HepG2 (cell line): Measurements from ENCODE around the gene COPZ1. TPM values are rescaled to one million over a fixed set of nuclear protein-coding genes. Genes with fewer than 3 reads are reported as not detected.

ENCODE experiments used
- ADNP ChIP-seq: sonication (generic); formaldehyde crosslinking; IDR thresholded peaks from 2 replicates; pipeline ENCODE4 v1.4.0; 2020; ENCODE audit warnings: missing genetic modification reagents
- ISX ChIP-seq: sonication (generic); formaldehyde crosslinking; conservative IDR thresholded peaks from 2 replicates; pipeline ENCODE4 v1.5.0; 2020; ENCODE audit warnings: missing genetic modification reagents
- MYPOP ChIP-seq: sonication (generic); formaldehyde crosslinking; IDR thresholded peaks from 2 replicates; pipeline ENCODE4 v1.8.1; 2023; ENCODE audit warnings: mild to moderate bottlenecking, moderate library complexity, missing genetic modification reagents
- NFIC ChIP-seq: IDR thresholded peaks from 2 replicates; pipeline ENCODE4 v1.6.1; 2012; ENCODE audit warnings: mild to moderate bottlenecking, low read length, inconsistent platforms
- NR0B2 ChIP-seq: sonication (generic); formaldehyde crosslinking; IDR thresholded peaks from 2 replicates; pipeline ENCODE4 v1.4.0; 2020; ENCODE audit warnings: mild to moderate bottlenecking, missing genetic modification reagents
- PAXIP1 ChIP-seq: sonication (generic); formaldehyde crosslinking; conservative IDR thresholded peaks from 2 replicates; pipeline ENCODE4 v1.4.0; 2020; ENCODE audit warnings: mild to moderate bottlenecking, missing genetic modification reagents, moderate library complexity
- RARG ChIP-seq: sonication (generic); formaldehyde crosslinking; IDR thresholded peaks from 2 replicates; pipeline ENCODE4 v1.4.0; 2020; ENCODE audit warnings: low read depth, mild to moderate bottlenecking, missing genetic modification reagents
- RORA ChIP-seq: sonication (generic); formaldehyde crosslinking; IDR thresholded peaks from 2 replicates; pipeline ENCODE4 v1.5.0; 2020; ENCODE audit warnings: mild to moderate bottlenecking, missing genetic modification reagents, moderate library complexity
- TFDP2 ChIP-seq: sonication (generic); formaldehyde crosslinking; IDR thresholded peaks from 2 replicates; pipeline ENCODE4 v1.4.0; 2020; ENCODE audit warnings: missing genetic modification reagents
- TIGD3 ChIP-seq: sonication (generic); formaldehyde crosslinking; IDR thresholded peaks from 2 replicates; pipeline ENCODE4 v1.5.1; 2020; ENCODE audit warnings: mild to moderate bottlenecking, missing genetic modification reagents, borderline replicate concordance
- ZFP37 ChIP-seq: sonication (generic); formaldehyde crosslinking; IDR thresholded peaks from 2 replicates; pipeline ENCODE4 v1.4.0; 2020; ENCODE audit warnings: missing genetic modification reagents, borderline replicate concordance
- ZNF367 ChIP-seq: sonication (generic); formaldehyde crosslinking; IDR thresholded peaks from 2 replicates; pipeline ENCODE4 v1.4.0; 2020; ENCODE audit warnings: missing genetic modification reagents, borderline replicate concordance
- ZNF572 ChIP-seq: sonication (generic); formaldehyde crosslinking; IDR thresholded peaks from 2 replicates; pipeline ENCODE4 v1.5.1; 2020; ENCODE audit warnings: mild to moderate bottlenecking, missing genetic modification reagents
- ZNF660 ChIP-seq: sonication (generic); formaldehyde crosslinking; IDR thresholded peaks from 2 replicates; pipeline ENCODE4 v1.5.1; 2020; ENCODE audit warnings: mild to moderate bottlenecking, low read depth, missing genetic modification reagents, borderline replicate concordance
- ZNF782 ChIP-seq: sonication (generic); formaldehyde crosslinking; IDR thresholded peaks from 2 replicates; pipeline ENCODE4 v1.4.0; 2020; ENCODE audit warnings: missing genetic modification reagents, mild to moderate bottlenecking, borderline replicate concordance
- ZSCAN25 ChIP-seq: sonication (generic); formaldehyde crosslinking; IDR thresholded peaks from 2 replicates; pipeline ENCODE4 v1.8.0; 2022; ENCODE audit warnings: mild to moderate bottlenecking, missing genetic modification reagents
- polyA plus RNA-seq, 8 experiments: library from polyadenylated mRNA; depleted of rRNA in 3 of 8; stranded (reverse) in 7 of 8; unstranded in 1 of 8; fragments of >200 nt; fragmentation: Illumina TruSeq in 4 of 8; extraction: Trizol in 4 of 8; gene quantifications; 2 replicates each; pipeline versions ENCODE4 v1.2.1 to v1.2.3, GENCODE V29; 2011 to 2016; ENCODE audit warnings: low read depth in 4 of 8, missing spikeins in 1 of 8, mixed read lengths in 1 of 8; ENCODE audit not compliant: insufficient read depth in 1 of 8
- total RNA-seq, 5 experiments: library from RNA; depleted of rRNA; stranded (reverse); fragments of >200 nt; fragmentation: Illumina TruSeq; extraction: Trizol; gene quantifications; 2 replicates each; pipeline ENCODE4 v1.2.3, GENCODE V29; 2016; ENCODE audit warnings: low read depth in 1 of 5

COPZ1 gene
- total and polyA plus RNA-seq, 2 of the 13 experiments (the other 11 are each of a cell fraction or from before 2014, with no cell fraction given): 125 to 184 TPM

- TF ChIP-seq ZNF367 (0 out of 2 replicates have a peak, but pooled peaks have one; percentile 54), TFDP2 (CRISPR knock-in tag) (no peak), PAXIP1 (CRISPR knock-in tag) (peak; percentile 6; the same call in 1 of the 2 replicates), ZFP37 (no peak; the same call in 1 of the 2 replicates), RARG (CRISPR knock-in tag) (0 out of 2 replicates have a peak, but pooled peaks have one; percentile 6), ISX (CRISPR knock-in tag) (peak; percentile 61; the same call in 1 of the 2 replicates), NR0B2 (CRISPR knock-in tag) (peak; percentile 34; the same call in 1 of the 2 replicates), MYPOP (CRISPR knock-in tag) (peak; percentile 83), RORA (CRISPR knock-in tag) (no peak), NFIC (no peak), TIGD3 (CRISPR knock-in tag) (no peak), ZNF782 (CRISPR knock-in tag) (peak; percentile 94), ZNF572 (CRISPR knock-in tag) (peak; percentile 55; the same call in 1 of the 2 replicates), ADNP (no peak), ZNF660 (no peak), ZSCAN25 (CRISPR knock-in tag) (peak; percentile 48; the same call in 1 of the 2 replicates)
These were observed 44.3 kb upstream of the COPZ1 start, which contains the start of gene HNRNPA1 (continued) for GRCh38 chr12:54280468-54281260.
